Cardiac fibroblast (primary cell): ENCODE data around the gene ISM2.
"Not testable (repeated sequence)": the region's sequence is repeated elsewhere in the genome, so short reads cannot be mapped to it uniquely, and the experiment has no call there.

Experiments
- DNase-seq, 2 donors: peaks; one replicate each; pipeline versions ENCODE4 v3.0.0 to v3.0.0-alpha.2; 2010; ENCODE audit warnings: low read depth in 2 of 2
- H3K4me3 ChIP-seq, 2 donors: replicated peaks in 1 of 2; 1 replicate in 1 of 2; 2 replicates in 1 of 2; pipeline ENCODE4 v1.5.1; 2011; ENCODE audit warnings: low read depth in 2 of 2, low read length in 2 of 2, mild to moderate bottlenecking in 2 of 2, moderate library complexity in 1 of 2
- TF ChIP-seq, protein P1 (sequence below): IDR thresholded peaks from one replicate; pipeline ENCODE4 v1.5.1; 2011; ENCODE audit warnings: low read depth, mild to moderate bottlenecking, low read length, inconsistent platforms

Gene ISM2

DNA sequence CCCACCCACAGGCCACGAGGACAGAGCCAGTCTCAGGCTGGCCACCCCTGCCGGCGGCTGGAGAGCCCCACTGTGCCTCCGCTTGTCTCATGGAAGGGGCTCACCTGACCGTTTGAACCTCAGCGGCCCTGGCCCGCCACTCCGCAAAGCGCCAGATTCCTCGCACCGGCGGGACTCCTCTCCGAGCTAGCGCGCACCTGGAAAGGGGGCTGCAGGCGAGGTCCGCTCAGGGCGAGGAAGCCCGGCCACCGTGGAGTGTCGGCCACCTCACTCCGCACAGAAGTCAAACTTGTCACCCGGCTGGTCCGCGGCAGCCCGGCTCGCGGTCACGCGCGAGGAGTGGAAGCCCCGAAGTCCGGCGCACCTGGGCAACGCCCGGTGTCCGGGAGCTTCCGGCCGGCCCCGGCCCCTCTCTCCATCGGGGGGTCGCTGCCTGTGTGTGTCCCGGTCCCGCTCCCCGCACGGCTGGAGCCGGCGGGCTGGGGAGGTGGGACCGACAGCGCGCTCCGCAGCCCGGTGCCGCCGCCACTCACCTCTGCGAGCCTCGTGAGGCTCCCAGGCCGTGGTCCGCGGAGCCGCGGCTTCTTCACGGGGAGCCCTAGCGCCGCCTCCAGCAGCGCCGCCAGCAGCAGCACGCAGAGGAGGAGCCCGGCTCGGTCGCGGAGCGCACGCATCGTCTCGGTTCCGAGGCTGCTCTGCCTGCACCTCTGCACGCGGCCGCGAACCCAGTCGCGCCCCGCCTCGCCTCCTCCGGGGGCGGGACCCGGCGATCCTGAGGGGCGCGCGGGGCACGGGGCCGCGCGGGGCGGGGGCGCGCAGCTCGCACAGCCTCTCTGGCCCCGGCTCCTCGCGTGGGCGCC lies at the start of gene ISM2:
Gene ISM2 (minus strand): TSS at position 697 of the 860 bp plus-strand sequence. CDS start 23 bp downstream, at position 674.
- peak; percentile 19 to 42 for DNase-seq
- TF ChIP-seq, protein P1, sequence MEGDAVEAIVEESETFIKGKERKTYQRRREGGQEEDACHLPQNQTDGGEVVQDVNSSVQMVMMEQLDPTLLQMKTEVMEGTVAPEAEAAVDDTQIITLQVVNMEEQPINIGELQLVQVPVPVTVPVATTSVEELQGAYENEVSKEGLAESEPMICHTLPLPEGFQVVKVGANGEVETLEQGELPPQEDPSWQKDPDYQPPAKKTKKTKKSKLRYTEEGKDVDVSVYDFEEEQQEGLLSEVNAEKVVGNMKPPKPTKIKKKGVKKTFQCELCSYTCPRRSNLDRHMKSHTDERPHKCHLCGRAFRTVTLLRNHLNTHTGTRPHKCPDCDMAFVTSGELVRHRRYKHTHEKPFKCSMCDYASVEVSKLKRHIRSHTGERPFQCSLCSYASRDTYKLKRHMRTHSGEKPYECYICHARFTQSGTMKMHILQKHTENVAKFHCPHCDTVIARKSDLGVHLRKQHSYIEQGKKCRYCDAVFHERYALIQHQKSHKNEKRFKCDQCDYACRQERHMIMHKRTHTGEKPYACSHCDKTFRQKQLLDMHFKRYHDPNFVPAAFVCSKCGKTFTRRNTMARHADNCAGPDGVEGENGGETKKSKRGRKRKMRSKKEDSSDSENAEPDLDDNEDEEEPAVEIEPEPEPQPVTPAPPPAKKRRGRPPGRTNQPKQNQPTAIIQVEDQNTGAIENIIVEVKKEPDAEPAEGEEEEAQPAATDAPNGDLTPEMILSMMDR: no peak
- peak within 1 kb of the TSS; percentile 41 to 51 for H3K4me3 ChIP-seq

DNA sequence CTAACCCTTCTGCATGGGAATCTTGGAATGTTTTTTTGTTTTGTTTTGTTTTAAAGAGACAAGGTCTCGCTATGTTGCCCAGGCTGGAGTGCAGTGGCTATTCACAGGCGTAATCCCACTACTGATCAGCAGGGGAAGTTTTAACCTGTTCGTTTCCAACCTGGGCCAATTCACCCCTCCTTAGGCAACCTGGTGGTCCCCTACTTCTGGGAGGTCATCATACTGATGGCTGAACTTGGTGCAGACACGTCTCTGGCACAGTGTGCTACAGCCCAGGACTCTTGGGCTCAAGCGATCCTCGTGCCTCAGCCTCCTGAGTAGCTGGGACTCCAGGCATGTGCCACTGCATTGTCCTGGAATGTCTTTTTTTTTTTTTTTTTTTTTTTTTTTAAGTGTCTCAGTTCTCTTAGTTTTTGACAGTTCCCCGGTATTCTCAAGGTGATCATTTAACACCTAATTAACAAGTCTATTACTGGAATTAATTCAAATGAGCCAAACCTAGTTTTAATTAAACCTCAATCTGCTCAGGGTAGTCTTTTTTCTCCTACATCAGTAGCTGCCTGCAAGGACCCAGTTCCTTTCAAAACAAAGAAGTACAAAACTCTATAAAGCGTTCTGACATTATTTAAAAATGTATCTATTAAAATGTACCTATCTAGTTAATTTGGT lies 49.0 kb upstream of the ISM2 start:
- H3K4me3 ChIP-seq: no peak overlapping the region
- TF ChIP-seq, protein P1: peak; percentile 25
- DNase-seq: no peak

DNA sequence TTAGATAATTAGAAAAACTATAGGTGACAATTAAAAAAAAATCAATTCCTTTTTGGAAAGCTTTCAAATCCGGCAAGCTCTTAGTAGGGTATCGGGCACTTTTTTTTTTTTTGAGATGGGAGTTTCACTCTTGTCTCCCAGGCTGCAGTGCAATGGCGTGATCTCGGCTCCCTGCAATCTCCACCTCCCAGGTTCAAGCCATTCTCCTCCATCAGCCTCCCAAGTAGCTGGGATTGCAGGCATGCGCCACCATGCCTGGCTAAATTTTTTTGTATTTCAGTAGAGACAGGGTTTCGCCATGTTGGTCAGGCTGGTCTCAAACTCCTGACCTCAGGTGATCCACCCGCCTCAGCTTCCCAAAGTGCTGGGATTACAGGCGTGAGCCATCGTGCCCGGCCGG lies 46.6 kb upstream of the ISM2 start:
- DNase-seq, H3K4me3 ChIP-seq: not testable (repeated sequence)

DNA sequence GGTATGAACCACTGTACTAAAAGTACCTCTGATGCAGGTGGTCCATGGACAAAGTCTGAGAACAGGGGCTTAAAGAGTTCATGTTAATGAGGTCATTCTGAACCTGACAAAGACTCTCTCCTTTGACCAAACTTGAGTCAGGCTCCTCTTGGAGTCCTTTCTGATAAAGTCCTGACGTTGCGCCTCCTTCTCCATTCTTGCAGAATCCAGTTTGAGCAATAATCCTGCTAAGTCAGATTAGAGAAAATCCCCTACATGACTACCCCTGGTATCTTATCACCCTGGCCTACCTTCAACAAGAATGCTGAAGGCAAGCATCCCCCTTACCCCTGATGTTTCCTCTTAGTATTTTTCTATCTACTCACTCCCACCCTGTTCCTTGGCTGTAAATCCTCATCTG lies 46.0 kb upstream of the ISM2 start:
- TF ChIP-seq, protein P1: no peak
- no peak for DNase-seq
- no peak overlapping the region for H3K4me3 ChIP-seq

DNA sequence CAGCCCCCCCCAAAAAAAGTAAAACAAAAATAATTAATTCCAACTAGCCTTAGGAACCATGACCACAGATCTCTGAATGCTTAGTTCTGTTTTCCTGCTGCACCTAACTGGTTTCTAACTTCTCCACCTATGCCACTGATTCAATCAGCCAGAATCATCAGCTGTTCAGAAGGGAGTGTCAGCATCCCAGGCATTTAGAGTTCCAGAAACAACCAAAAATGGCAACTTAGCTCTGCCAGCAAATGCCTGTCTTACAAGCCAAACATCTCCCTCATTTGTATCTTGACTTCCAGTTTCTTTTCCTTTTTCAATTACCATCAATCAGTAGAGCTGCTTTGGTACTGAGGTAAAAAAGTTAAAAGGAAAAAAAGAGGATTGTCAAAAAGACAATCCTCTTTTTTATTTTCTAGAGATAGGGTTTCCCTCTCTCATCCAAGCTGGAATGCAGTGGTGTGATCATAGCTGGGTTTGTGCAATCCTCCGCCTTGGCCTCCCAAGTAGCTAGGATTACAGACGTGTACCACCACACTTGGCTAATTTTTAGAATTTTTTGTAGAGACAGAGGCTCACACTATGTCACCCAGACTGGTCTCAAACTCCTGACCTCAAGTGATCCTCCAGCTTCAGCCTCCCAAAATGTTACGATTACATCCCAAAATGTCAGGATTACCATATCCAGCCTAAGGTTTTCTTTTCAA lies 45.2 kb upstream of the ISM2 start:
- no peak overlapping the region for H3K4me3 ChIP-seq
- TF ChIP-seq, protein P1: no peak
- DNase-seq: peak in 1 of 2 donors; percentile 49

DNA sequence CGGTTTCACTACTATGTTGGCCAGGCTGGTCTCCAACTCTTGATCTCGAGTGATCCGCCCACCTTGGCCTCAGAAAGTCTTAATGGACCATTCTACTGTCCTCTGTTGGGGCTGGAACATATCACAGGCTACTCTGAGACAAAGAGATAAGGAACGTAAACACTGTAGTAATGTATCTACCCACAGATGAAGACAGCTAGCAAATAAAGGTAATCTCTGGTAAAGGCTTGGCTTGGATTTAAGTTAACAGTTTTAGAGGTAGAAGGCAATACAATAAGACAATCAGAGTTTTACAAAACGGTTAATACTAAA lies 44.6 kb upstream of the ISM2 start:
- no peak overlapping the region for H3K4me3 ChIP-seq
- DNase-seq: no peak
- TF ChIP-seq, protein P1: no peak
